WTC11 (cell line): ENCODE results near the gene MATR3. TPM values are rescaled to one million over a fixed set of nuclear protein-coding genes. Genes with fewer than 3 reads are reported as not detected.

Experiments
- ATAC-seq: fragments of 200-7000 bp; cut with Tn5 transposase; 2 replicates; pipeline ENCODE4 v1.10.0; 2021; ENCODE audit warnings: mild to moderate bottlenecking, moderate library complexity
- CTCF ChIA-PET: fragments of 300-600 bp; sonication (Branson Sonifier 250); formaldehyde crosslinking; loops from one replicate; lab custom pipeline; 2021; ENCODE audit warnings: antibody characterized with exemption; lab: Charles Lee
- POLR2A ChIA-PET: fragments of 350-600 bp; sonication (Branson Sonifier 250); formaldehyde crosslinking; loops from one replicate; lab custom pipeline; 2021; ENCODE audit warnings: antibody characterized with exemption; lab: Charles Lee
- DNase-seq: peaks from one replicate; pipeline ENCODE4 v3.0.0; 2021; ENCODE audit warnings: low spot score
- H3K27ac Mint-ChIP-seq: 2 replicates; pipeline ENCODE4 v1.8.0; 2021; ENCODE audit warnings: mixed read lengths
- H3K27me3 Mint-ChIP-seq: 2 replicates; pipeline ENCODE4 v1.8.0; 2021; ENCODE audit warnings: low read depth, mild to moderate bottlenecking, moderate library complexity, mixed read lengths
- H3K36me3 Mint-ChIP-seq: 2 replicates; pipeline ENCODE4 v1.8.0; 2021; ENCODE audit warnings: mixed read lengths
- H3K4me1 Mint-ChIP-seq: 2 replicates; pipeline ENCODE4 v1.8.0; 2022; ENCODE audit warnings: mixed read lengths
- H3K4me3 Mint-ChIP-seq: 2 replicates; pipeline ENCODE4 v1.8.0; 2021; ENCODE audit warnings: mild to moderate bottlenecking, moderate library complexity, mixed read lengths
- H3K9me3 Mint-ChIP-seq: 2 replicates; pipeline ENCODE4 v1.8.0; 2021; ENCODE audit warnings: mixed read lengths
- ATF2 ChIP-seq: sonication (generic); formaldehyde crosslinking; IDR thresholded peaks from 2 replicates; pipeline ENCODE4 v1.8.1; 2022; ENCODE audit warnings: low read depth, missing genetic modification reagents, borderline replicate concordance
- HMGA2 ChIP-seq: fragments of 250-450 bp; sonication (Bioruptor Pico); IDR thresholded peaks from 2 replicates; pipeline ENCODE4 v1.4.0; 2021; ENCODE audit warnings: mild to moderate bottlenecking, moderate library complexity
- KAT7 ChIP-seq: sonication (generic); formaldehyde crosslinking; IDR thresholded peaks from 2 replicates; pipeline ENCODE4 v1.8.1; 2023; ENCODE audit warnings: missing genetic modification reagents, mild to moderate bottlenecking, borderline replicate concordance
- MXD4 ChIP-seq: fragments of 250-450 bp; sonication (Bioruptor Pico); IDR thresholded peaks from 2 replicates; pipeline ENCODE4 v1.8.0; 2021; ENCODE audit warnings: mild to moderate bottlenecking, moderate library complexity, borderline replicate concordance
- PRRX2 ChIP-seq: fragments of 250-450 bp; sonication (Bioruptor Pico); IDR thresholded peaks from 2 replicates; pipeline ENCODE4 v1.8.0; 2021; ENCODE audit warnings: mild to moderate bottlenecking
- TP53 ChIP-seq: sonication (generic); formaldehyde crosslinking; IDR thresholded peaks from 2 replicates; pipeline ENCODE4 v1.8.1; 2023; ENCODE audit warnings: mild to moderate bottlenecking, missing genetic modification reagents
- ZNF317 ChIP-seq: sonication (generic); formaldehyde crosslinking; IDR thresholded peaks from 2 replicates; pipeline ENCODE4 v1.8.1; 2023; ENCODE audit warnings: low read depth, mild to moderate bottlenecking, moderate library complexity, missing genetic modification reagents, borderline replicate concordance
- ZNF425 ChIP-seq: fragments of 250-450 bp; sonication (Bioruptor Pico); conservative IDR thresholded peaks from 2 replicates; pipeline ENCODE4 v1.9.0; 2021; ENCODE audit warnings: mild to moderate bottlenecking
- total RNA-seq: library from RNA; stranded (reverse); gene quantifications from 3 replicates; pipeline ENCODE4 v1.2.3, GENCODE V29; 2021
- TF ChIP-seq, protein P1 (sequence below): fragments of 250-450 bp; sonication (Bioruptor Pico); IDR thresholded peaks from 2 replicates; pipeline ENCODE4 v1.9.0; 2021; ENCODE audit warnings: mild to moderate bottlenecking, borderline replicate concordance
- TF ChIP-seq, protein P2 (sequence below): sonication (generic); formaldehyde crosslinking; IDR thresholded peaks from 2 replicates; pipeline ENCODE4 v1.8.1; 2023; ENCODE audit warnings: mild to moderate bottlenecking, missing genetic modification reagents, moderate library complexity
- TF ChIP-seq, protein P3 (sequence below): sonication (generic); formaldehyde crosslinking; IDR thresholded peaks from 2 replicates; pipeline ENCODE4 v1.8.1; 2023; ENCODE audit warnings: mild to moderate bottlenecking, missing genetic modification reagents, borderline replicate concordance
- TF ChIP-seq, protein P4 (sequence below): sonication (generic); formaldehyde crosslinking; IDR thresholded peaks from 2 replicates; pipeline ENCODE4 v1.8.1; 2023; ENCODE audit warnings: mild to moderate bottlenecking, missing genetic modification reagents
- TF ChIP-seq, protein P5 (sequence below): sonication (generic); formaldehyde crosslinking; IDR thresholded peaks from 2 replicates; pipeline ENCODE4 v1.8.0; 2022; ENCODE audit warnings: missing genetic modification reagents

The MATR3 gene
- total RNA-seq, 1 experiment from 2014 or later, result 290 TPM

- TF ChIP-seq ZNF425 (no peak), HMGA2 (CRISPR knock-in tag) (no peak), PRRX2 (no peak), MXD4 (CRISPR knock-in tag) (no peak)
- TF ChIP-seq, protein P1, sequence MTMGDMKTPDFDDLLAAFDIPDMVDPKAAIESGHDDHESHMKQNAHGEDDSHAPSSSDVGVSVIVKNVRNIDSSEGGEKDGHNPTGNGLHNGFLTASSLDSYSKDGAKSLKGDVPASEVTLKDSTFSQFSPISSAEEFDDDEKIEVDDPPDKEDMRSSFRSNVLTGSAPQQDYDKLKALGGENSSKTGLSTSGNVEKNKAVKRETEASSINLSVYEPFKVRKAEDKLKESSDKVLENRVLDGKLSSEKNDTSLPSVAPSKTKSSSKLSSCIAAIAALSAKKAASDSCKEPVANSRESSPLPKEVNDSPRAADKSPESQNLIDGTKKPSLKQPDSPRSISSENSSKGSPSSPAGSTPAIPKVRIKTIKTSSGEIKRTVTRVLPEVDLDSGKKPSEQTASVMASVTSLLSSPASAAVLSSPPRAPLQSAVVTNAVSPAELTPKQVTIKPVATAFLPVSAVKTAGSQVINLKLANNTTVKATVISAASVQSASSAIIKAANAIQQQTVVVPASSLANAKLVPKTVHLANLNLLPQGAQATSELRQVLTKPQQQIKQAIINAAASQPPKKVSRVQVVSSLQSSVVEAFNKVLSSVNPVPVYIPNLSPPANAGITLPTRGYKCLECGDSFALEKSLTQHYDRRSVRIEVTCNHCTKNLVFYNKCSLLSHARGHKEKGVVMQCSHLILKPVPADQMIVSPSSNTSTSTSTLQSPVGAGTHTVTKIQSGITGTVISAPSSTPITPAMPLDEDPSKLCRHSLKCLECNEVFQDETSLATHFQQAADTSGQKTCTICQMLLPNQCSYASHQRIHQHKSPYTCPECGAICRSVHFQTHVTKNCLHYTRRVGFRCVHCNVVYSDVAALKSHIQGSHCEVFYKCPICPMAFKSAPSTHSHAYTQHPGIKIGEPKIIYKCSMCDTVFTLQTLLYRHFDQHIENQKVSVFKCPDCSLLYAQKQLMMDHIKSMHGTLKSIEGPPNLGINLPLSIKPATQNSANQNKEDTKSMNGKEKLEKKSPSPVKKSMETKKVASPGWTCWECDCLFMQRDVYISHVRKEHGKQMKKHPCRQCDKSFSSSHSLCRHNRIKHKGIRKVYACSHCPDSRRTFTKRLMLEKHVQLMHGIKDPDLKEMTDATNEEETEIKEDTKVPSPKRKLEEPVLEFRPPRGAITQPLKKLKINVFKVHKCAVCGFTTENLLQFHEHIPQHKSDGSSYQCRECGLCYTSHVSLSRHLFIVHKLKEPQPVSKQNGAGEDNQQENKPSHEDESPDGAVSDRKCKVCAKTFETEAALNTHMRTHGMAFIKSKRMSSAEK (CRISPR knock-in tag), result no peak
- TF ChIP-seq, protein P2, sequence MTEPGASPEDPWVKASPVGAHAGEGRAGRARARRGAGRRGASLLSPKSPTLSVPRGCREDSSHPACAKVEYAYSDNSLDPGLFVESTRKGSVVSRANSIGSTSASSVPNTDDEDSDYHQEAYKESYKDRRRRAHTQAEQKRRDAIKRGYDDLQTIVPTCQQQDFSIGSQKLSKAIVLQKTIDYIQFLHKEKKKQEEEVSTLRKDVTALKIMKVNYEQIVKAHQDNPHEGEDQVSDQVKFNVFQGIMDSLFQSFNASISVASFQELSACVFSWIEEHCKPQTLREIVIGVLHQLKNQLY, result no peak
- TF ChIP-seq, protein P3, sequence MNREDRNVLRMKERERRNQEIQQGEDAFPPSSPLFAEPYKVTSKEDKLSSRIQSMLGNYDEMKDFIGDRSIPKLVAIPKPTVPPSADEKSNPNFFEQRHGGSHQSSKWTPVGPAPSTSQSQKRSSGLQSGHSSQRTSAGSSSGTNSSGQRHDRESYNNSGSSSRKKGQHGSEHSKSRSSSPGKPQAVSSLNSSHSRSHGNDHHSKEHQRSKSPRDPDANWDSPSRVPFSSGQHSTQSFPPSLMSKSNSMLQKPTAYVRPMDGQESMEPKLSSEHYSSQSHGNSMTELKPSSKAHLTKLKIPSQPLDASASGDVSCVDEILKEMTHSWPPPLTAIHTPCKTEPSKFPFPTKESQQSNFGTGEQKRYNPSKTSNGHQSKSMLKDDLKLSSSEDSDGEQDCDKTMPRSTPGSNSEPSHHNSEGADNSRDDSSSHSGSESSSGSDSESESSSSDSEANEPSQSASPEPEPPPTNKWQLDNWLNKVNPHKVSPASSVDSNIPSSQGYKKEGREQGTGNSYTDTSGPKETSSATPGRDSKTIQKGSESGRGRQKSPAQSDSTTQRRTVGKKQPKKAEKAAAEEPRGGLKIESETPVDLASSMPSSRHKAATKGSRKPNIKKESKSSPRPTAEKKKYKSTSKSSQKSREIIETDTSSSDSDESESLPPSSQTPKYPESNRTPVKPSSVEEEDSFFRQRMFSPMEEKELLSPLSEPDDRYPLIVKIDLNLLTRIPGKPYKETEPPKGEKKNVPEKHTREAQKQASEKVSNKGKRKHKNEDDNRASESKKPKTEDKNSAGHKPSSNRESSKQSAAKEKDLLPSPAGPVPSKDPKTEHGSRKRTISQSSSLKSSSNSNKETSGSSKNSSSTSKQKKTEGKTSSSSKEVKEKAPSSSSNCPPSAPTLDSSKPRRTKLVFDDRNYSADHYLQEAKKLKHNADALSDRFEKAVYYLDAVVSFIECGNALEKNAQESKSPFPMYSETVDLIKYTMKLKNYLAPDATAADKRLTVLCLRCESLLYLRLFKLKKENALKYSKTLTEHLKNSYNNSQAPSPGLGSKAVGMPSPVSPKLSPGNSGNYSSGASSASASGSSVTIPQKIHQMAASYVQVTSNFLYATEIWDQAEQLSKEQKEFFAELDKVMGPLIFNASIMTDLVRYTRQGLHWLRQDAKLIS (CRISPR knock-in tag), result no peak
Observed at GRCh38 chr5:139266236-139266635, 27.3 kb upstream of the MATR3 start (continued).

DNA sequence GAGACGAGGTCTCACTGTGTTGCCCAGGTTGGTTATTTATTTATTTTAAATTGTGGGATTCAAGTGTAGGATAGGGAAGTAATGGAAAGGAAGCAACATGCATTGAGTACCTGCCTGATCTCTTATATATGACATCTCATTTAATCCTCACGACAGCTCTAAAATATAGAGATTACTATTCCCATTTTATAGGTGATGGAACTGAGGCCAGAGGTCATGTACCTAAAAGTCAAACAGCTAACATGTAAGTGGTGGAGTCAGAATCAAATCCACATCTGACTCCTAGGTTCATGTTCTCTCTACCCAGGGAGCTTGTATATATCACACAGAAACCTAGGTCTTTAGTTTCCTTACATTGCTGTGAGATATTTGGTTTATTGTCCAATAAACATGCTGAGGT, 26.1 kb upstream of the MATR3 start:
- ATAC-seq (no peak), DNase-seq (no peak)
- ChIA-PET CTCF (no interaction called here), POLR2A (no interaction called here)
- Mint-ChIP-seq H3K27ac (no peak overlapping the region), H3K9me3 (no peaks in the 10 kb centered on the region), H3K27me3 (no peaks in the 10 kb centered on the region), H3K4me3 (no peak overlapping the region), H3K36me3 (no peaks in the 10 kb centered on the region), H3K4me1 (peaks cover 22% of the 10 kb centered on the region)
- no peak for TF ChIP-seq KAT7 (CRISPR knock-in tag)
- TF ChIP-seq ZNF317 (CRISPR knock-in tag), result no peak
- TF ChIP-seq, protein P4, sequence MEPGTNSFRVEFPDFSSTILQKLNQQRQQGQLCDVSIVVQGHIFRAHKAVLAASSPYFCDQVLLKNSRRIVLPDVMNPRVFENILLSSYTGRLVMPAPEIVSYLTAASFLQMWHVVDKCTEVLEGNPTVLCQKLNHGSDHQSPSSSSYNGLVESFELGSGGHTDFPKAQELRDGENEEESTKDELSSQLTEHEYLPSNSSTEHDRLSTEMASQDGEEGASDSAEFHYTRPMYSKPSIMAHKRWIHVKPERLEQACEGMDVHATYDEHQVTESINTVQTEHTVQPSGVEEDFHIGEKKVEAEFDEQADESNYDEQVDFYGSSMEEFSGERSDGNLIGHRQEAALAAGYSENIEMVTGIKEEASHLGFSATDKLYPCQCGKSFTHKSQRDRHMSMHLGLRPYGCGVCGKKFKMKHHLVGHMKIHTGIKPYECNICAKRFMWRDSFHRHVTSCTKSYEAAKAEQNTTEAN, result no peak
- TF ChIP-seq, protein P1 (CRISPR knock-in tag), result no peak
- TF ChIP-seq, protein P5, sequence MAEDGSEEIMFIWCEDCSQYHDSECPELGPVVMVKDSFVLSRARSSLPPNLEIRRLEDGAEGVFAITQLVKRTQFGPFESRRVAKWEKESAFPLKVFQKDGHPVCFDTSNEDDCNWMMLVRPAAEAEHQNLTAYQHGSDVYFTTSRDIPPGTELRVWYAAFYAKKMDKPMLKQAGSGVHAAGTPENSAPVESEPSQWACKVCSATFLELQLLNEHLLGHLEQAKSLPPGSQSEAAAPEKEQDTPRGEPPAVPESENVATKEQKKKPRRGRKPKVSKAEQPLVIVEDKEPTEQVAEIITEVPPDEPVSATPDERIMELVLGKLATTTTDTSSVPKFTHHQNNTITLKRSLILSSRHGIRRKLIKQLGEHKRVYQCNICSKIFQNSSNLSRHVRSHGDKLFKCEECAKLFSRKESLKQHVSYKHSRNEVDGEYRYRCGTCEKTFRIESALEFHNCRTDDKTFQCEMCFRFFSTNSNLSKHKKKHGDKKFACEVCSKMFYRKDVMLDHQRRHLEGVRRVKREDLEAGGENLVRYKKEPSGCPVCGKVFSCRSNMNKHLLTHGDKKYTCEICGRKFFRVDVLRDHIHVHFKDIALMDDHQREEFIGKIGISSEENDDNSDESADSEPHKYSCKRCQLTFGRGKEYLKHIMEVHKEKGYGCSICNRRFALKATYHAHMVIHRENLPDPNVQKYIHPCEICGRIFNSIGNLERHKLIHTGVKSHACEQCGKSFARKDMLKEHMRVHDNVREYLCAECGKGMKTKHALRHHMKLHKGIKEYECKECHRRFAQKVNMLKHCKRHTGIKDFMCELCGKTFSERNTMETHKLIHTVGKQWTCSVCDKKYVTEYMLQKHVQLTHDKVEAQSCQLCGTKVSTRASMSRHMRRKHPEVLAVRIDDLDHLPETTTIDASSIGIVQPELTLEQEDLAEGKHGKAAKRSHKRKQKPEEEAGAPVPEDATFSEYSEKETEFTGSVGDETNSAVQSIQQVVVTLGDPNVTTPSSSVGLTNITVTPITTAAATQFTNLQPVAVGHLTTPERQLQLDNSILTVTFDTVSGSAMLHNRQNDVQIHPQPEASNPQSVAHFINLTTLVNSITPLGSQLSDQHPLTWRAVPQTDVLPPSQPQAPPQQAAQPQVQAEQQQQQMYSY, result no peak
- no peak for TF ChIP-seq ATF2 (CRISPR knock-in tag)
- TF ChIP-seq TP53 (CRISPR knock-in tag), result no peak
